CD4-positive, alpha-beta T cell treated with Interleukin-10 for 1 hour (primary cell): ENCODE results near the gene MANBA.

Source experiments
- DNase-seq: peaks from one replicate; pipeline ENCODE4 v3.0.0-alpha.2; 2020

The MANBA gene

DNA sequence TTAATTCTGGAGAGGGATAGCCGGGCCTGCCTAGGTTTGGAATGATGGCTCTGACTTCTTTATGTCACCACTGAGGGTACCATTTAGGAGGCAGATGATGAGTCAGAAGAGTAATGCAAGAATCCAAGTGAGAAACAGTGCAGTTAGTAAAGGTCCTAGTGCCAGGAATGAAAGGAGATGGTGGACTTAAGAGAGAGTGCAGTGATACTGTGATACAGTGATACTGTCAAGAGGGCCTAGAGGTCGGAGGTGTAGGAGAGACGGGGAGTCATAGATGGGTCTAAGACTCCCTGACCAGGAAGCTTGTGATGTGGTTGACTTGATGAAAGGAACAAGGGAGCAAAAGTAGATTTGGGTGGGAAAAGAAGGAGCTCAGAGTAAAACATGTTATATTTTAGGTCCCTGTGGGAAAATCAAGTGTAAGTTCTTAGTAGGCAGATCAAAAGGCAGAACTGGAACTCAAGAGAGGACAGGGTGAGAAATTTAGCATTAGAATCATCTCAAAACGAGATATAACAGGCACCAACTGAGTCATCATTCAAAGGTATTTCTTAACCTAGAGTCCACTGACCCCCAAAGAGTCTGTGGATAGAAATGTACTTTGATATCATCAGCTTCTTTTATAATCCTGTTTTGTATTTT is 174.6 kb downstream of the MANBA start:
- no peak for DNase-seq

DNA sequence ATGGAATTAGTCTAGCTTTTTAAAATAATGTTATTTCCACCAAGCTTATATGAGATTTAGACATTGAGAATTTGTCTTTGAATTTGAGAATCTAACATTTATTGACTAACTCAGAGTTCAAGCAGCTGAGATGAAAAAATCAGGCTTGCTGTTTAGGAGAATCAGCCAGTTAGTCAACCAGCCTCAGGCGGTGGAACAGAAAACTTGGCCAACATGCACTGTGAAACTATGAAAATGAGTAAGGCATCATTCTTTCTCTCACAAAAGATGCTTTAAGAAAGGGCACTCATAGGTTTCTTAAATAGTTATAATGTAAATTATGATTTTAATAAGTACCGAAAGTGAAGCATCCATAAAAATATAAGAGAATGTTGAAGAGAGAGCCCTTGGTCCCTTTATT is 175.4 kb downstream of the MANBA start:
- DNase-seq, result no peak

- no peak for DNase-seq
These were observed 176.7 kb downstream of the MANBA start for GRCh38 chr4:102584091-102584490.
